NCI-H128 (cell line): ENCODE data around the gene PLPPR3.

Source experiments
- DNase-seq: peaks from one replicate; lab custom pipeline; 2025; ENCODE audit not compliant: unreplicated experiment; lab: John Stamatoyannopoulos, UW

PLPPR3 gene

DNA sequence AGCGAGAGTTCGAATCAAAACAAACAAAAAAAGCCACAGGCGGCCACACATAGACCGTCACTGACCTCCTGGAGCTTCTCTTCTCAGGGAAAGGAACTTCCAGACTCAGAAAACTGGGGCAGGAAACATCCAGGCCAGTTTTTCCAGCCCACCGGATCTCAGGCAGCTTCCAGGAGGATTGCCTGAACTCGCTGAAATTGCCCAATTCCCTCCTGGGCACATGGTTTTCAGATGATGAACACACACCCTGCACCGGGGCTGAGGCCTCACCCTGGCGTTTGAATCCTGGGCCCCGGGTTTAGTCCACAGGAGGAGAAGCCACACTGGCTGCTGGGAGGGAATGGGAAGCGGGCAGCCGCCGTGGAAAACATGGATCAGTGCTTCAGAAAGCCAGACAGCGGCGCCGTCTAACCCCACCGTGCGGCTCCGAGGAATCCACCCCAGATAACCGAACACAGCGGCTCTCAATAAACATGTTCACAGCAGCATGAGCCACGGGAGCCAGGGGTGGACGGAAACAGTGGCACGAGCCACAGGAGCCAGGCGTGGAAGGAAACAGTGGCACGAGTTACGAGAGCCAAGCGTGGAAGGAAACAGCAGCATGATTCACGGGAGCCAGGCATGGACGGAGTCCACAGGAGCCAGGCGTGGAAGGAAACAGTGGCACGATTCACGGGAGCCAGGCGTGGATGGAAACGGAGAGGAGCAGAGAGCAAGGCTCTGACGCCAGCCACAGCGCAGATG lies 42.7 kb downstream of the PLPPR3 start:
- DNase-seq = no peak

DNA sequence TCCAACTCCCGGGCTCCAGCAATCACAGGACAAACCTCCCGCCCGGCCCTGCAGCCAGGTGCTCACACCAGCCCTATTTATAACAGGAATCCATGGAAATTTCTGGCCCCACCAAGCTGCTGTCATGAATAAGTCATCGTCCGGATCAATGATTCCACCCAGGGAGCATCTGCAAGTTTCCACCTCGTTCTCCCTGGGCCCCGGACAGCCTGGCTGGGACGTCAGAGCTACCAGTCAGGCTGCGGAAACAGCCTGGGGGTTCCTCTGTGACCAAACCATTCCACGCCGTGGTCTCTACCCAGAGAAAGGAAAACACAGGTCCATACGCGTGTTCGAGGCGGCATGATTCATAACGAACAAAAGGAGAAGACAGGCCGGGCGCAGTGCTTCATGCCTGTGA lies 45.2 kb downstream of the PLPPR3 start:
- no peak for DNase-seq

DNA sequence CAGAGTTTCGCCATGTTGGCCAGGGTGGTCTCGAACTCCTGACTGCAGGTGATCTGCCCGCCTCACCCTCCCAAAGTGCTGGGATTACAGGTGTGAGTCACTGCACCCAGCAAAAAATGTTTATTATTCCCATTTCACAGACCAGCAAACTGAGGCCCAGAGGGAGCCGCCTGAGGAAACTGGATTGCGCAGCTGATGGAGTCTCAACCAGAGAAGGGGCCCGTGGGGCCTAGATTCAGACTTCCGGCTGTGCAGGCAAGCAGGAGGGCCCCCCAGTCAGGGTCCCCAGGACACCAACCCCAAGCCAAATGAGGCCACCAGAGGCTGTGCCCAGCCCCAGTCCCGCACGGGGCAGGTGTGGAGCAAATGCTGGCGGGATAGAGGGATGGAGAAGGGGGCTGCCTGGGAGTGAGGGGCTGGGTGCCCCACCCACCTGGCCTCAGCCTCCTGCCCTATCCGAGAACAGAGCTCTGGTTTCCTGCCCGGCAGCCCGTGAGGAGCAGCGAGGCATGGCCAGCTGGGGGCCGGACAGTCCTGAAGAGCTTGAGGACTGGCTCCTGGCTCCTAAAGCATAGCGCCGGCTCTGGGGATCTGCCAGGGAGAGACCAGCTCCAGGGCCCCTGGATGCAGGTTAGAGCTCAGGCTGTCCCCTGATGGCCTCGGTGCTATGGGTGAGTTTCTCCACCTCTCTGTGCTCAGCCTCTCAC lies 48.9 kb downstream of the PLPPR3 start:
- no peak for DNase-seq

DNA sequence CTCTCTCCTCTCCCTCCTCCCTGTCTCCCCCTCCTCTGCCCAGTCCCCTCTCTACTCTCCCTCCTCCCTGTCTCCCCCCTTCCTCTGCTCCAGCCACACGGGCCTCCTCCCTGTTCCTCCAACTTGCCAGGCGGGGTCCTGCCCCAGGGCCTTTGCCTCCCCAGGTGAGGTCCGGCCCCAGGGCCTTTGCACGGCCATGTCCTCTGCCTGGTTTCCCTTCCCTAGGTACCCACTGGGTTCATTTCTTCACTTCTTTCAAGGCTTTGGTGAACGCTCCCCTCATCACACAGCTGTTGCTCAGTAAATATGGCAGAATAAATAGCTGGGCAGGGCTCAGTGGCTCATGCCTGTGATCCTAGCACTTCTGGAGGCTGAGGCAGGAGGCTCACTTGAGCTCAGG lies 49.7 kb downstream of the PLPPR3 start:
- no peak for DNase-seq

DNA sequence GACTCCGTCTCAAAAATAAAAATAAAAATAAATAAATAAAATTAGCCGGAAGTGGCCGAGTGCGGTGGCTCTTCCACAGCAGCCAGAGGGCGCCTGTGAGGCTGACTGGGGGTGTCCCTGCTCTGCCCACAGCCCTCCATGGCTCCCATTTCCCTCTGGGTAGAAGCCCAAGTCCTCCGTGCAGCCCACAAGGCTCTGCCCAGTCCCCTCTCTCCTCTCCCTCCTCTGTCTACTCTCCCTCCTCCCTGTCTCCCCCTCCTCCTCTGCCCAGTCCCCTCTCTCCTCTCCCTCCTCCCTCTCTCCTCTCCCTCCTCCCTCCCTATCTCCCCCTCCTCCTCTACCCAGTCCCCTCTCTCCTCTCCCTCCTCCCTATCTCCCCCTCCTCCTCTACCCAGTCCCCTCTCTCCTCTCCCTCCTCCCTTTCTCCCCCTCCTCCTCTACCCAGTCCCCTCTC lies 50.4 kb downstream of the PLPPR3 start:
- no peak for DNase-seq

DNA sequence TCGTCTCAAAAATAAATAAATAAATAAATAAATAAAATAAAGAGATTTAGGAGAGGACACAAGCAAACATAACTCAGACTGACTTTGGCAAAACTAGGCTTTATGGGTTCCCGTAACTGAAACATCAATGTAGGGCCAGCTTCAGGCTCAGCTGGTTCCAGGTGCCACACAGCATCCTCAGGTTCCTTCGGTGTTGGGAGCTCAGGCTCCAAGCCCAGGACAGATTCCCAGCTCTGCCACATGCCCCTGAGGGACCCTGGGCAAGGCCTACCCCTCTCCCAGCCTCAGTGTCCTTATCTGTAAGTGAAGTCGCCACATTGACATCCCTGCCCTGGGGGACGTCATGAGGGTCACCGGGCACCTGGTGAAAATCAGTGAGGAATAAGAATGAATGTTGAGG lies 52.1 kb downstream of the PLPPR3 start:
- DNase-seq = no peak

DNA sequence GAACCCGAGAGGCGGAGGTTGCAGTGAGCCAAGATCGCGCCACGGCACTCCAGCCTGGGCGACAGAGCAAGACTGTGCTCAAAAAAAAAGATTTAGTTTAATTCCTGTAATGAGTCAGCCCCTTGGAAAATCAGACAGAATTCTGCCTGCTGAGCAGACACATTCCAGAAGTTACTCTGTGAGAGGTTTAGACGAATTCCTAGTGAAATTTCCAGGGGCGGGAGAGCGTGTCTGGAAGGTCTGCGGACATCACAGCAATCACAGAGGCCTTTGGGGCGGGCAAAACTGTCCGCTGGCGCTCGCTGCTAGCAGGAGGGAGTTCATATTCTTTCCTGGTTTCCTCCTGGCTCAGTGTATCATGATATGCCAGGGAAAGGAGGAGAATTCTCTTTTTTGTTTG lies 53.3 kb downstream of the PLPPR3 start:
- DNase-seq = no peak

DNA sequence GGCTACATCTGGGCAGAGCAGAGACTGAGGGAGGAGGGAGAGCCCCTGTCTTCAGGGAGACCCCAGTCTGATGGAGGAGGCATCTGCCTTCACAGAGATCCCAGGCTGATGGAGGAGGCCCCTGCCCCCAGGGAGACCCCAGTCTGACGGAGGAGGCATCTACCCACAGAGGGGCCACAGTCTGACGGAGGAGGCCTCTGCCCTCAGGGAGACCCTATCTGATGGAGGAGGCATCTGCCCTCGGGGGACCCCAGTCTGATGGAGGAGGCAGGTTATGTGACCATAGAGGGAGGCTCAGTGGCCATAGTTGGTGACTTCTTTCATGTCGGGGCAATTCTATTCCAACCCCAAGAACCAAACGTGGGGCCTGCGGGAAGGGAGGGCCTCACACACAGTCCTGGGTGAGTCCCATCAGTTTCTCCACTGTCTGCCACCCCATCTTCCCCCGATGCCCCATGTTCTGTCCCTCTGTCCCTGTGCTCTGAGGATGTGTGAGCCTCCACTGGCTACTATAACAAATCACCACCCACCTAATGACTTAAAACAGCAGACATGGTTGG lies 56.5 kb downstream of the PLPPR3 start:
- no peak for DNase-seq

DNA sequence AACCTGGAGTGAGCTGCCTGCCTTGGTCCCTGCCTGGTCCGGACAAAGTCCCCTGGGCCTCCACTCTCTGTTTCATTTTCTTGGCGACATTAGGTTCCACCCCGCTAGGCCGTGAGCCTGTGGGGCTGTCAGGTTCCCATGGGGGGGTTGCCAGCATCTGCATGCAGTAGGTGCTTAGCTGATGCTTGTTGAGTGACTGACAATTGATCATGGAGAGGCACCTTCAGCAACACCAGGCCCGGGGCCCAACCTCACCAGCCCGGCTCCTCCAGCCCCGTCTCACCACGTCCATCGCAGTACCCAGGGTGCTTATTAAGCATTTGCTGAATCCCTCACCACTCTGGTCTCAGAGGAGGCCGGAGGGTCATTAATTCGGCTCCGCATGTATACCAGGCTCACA lies 57.5 kb downstream of the PLPPR3 start:
- no peak for DNase-seq

DNA sequence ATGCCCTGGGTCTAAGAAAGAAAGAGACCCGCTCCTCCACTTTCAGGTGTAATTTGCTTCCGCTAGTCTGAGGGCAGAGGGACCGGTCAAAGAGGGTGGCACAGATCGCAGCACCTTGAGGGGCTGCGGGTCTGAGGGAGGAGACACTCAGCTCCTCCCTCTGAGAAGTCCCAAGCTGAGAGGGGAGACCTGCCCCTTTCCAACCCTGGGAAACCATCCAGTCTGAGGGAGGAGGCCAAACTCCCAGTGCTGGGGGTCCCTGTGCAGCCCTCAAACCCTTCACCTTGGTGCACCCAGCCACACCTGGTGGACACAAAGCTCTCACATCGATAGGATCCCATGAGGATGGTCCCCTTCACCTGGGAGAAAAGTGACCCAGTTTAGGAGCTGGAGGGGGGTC lies 57.9 kb downstream of the PLPPR3 start:
- DNase-seq = no peak

DNA sequence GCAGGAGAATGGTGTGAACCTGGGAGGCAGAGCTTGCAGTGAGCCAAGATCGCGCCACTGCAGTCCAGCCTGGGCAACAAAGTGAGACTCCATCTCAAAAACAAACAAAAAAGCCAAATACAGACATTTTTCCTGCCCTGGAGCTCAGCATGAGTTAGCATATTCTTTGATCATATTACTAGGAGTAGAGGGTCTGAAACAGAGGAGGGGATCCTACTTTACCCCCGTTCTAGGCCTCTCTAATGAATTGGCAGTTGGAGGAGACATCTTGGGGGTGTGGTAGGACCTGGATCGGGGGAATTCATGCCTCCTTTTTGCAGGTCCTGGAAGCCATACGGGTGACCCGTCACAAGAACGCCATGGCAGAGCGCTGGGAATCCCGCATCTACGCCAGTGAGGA lies 58.6 kb downstream of the PLPPR3 start:
- no peak for DNase-seq
